Upper lobe of left lung (tissue), 6 donors: ENCODE results near the gene ARHGAP15. TPM values are rescaled to one million over a fixed set of nuclear protein-coding genes. Genes with fewer than 3 reads are reported as not detected.

Experiments used
- ATAC-seq, 2 donors: fragments of 200-7000 bp; cut with Tn5 transposase; one replicate each; pipeline ENCODE4 v1.9.1; 2022; ENCODE audit warnings: mild to moderate bottlenecking in 2 of 2, moderate library complexity in 2 of 2; ENCODE audit not compliant: low FRiP score in 2 of 2
- DNase-seq, 2 donors: peaks; one replicate each; pipeline ENCODE4 v3.0.0-alpha.2; 2019 to 2020
- H3K27ac ChIP-seq, 4 donors: fragments of 200-600 bp; sonication (generic); one replicate each; pipeline ENCODE4 v1.5.1; 2016 to 2019
- H3K27me3 ChIP-seq, 4 donors: fragments of 200-600 bp; sonication (generic); one replicate each; pipeline ENCODE4 v1.5.1; 2017 to 2019
- H3K36me3 ChIP-seq, 4 donors: fragments of 200-600 bp; sonication (generic); one replicate each; pipeline ENCODE4 v1.5.1; 2016 to 2019
- H3K4me1 ChIP-seq, 4 donors: fragments of 200-600 bp; sonication (generic); one replicate each; pipeline ENCODE4 v1.5.1; 2018 to 2019
- H3K4me3 ChIP-seq, 4 donors: fragments of 200-600 bp; sonication (generic); one replicate each; pipeline ENCODE4 v1.5.1; 2017 to 2019; ENCODE audit warnings: mild to moderate bottlenecking in 2 of 4, moderate library complexity in 1 of 4
- H3K9me3 ChIP-seq, 4 donors: fragments of 200-600 bp; sonication (generic); one replicate each; pipeline ENCODE4 v1.5.1; 2018 to 2019
- EP300 ChIP-seq, 4 donors: sonication (generic); formaldehyde crosslinking; IDR thresholded peaks; one replicate each; pipeline ENCODE4 v1.5.1; 2017; ENCODE audit warnings: antibody characterized with exemption in 4 of 4, control low read depth in 2 of 4
- POLR2A ChIP-seq, 4 donors: fragments of 450-650 bp; IDR thresholded peaks; one replicate each; pipeline ENCODE4 v1.5.1; 2016 to 2017; ENCODE audit warnings: antibody characterized with exemption in 4 of 4, mild to moderate bottlenecking in 2 of 4
- POLR2AphosphoS5 ChIP-seq, 2 donors: sonication (generic); formaldehyde crosslinking; IDR thresholded peaks; one replicate each; pipeline ENCODE4 v1.5.1; 2017; ENCODE audit warnings: antibody characterized with exemption in 2 of 2
- WGBS, 2 donors: methylation state at CpG; one replicate each; pipeline ENCODE4 v1.1.5; 2017 to 2018; 5-methylcytosine and 5-hydroxymethylcytosine counted together
- total RNA-seq, 6 donors: library from RNA; depleted of rRNA in 4 of 6; stranded (reverse); fragments of >200 nt in 4 of 6; gene quantifications; one replicate each; pipeline versions ENCODE4 v1.1.0 to v1.2.1, GENCODE V29; 2016 to 2021
- TF ChIP-seq, protein P1 (sequence below), 6 experiments: fragments of 450-650 bp in 4 of 6; fragments of 200-600 bp in 2 of 6; sonication (generic) in 2 of 6; IDR thresholded peaks; one replicate each; pipeline ENCODE4 v1.5.1; 2016 to 2019; ENCODE audit warnings: antibody characterized with exemption in 6 of 6
- donor health status: DM: no; HTN: no; CAD: no; lungs with moderate emphysema.
- donor health status: DM: no; HTN: yes; CAD: no; lungs with severe emphysema.

Gene ARHGAP15
- total RNA-seq, 6 donors from 2014 or later: 11.9 to 57.6 (median 17.5) TPM

DNA sequence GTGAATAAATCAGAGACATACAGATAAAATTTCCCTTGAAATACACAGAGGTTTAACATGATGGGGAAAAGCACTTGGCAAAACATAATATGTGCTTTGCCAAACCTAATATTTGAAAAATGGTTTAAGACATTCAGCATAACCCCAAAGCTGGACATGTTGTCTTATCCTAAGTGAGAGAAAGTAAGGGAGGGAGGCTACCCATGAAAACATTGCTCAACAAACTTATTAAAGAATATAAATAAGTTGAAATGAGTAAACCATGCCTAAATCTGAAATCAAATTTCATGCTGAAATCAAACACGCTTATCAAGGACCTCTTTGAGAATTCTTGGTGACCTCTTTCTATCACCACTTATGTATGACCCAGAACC lies 81.2 kb downstream of the ARHGAP15 start:
- H3K9me3 ChIP-seq: no peaks in the 10 kb centered on the region
- ATAC-seq (no peak), DNase-seq (no peak)
- no peaks in the 10 kb centered on the region for H3K36me3 ChIP-seq
- TF ChIP-seq, protein P1, sequence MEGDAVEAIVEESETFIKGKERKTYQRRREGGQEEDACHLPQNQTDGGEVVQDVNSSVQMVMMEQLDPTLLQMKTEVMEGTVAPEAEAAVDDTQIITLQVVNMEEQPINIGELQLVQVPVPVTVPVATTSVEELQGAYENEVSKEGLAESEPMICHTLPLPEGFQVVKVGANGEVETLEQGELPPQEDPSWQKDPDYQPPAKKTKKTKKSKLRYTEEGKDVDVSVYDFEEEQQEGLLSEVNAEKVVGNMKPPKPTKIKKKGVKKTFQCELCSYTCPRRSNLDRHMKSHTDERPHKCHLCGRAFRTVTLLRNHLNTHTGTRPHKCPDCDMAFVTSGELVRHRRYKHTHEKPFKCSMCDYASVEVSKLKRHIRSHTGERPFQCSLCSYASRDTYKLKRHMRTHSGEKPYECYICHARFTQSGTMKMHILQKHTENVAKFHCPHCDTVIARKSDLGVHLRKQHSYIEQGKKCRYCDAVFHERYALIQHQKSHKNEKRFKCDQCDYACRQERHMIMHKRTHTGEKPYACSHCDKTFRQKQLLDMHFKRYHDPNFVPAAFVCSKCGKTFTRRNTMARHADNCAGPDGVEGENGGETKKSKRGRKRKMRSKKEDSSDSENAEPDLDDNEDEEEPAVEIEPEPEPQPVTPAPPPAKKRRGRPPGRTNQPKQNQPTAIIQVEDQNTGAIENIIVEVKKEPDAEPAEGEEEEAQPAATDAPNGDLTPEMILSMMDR (IDR thresholded peaks at IDR 0.05): no peak
- TF ChIP-seq EP300 (IDR thresholded peaks at IDR 0.05): no peak
- TF ChIP-seq POLR2A (IDR thresholded peaks at IDR 0.05): no peak
- TF ChIP-seq POLR2AphosphoS5 (IDR thresholded peaks at IDR 0.05): no peak
- no peaks in the 10 kb centered on the region for H3K4me1 ChIP-seq
- no peaks in the 10 kb centered on the region for H3K27me3 ChIP-seq
- H3K4me3 ChIP-seq: no peak overlapping the region
- 91 to 94% methylated on average over 1 of the region's 1 CpG for WGBS, 2 donors
- H3K27ac ChIP-seq: no peak overlapping the region

DNA sequence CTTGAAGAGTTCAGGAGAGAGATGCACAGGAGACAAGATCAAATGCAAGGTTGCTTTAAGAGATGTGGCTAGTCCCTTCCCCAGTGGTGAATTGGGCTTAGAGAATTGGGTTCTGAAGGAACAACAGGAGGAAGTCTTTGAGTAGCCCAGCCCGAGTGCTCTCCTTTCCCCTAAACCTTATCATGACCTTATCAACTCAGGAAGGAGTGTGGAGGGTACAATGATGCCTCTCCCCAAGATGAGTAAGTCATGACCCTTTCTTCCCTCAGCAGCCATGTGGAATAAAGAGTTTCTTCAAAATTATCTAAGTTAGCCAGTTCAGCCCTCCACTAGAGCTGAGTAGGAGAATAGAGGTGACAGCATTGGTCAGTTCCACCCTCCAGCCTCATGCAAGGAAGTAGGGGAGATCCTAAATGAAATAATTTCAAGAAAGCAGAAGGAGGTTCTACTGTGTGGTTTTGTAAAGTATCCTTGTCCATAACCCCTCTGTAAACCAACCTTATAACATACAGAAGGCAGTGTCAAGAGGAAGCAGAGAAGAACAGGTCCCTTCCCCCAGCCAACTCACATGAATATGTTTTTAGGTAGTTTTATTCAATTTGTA lies 88.4 kb downstream of the ARHGAP15 start:
- Histone ChIP-seq H3K4me1 (no peaks in the 10 kb centered on the region), H3K36me3 (no peaks in the 10 kb centered on the region), H3K27me3 (no peaks in the 10 kb centered on the region), H3K9me3 (no peaks in the 10 kb centered on the region), H3K4me3 (no peak overlapping the region), H3K27ac (no peak overlapping the region)
- ATAC-seq: peak in 1 of 2 donors; percentile 51
- 40 to 72% methylated on average over 1 of the region's 1 CpG for WGBS, 2 donors
- no peak for DNase-seq
- TF ChIP-seq EP300 (IDR thresholded peaks at IDR 0.05) (no peak), POLR2A (IDR thresholded peaks at IDR 0.05) (no peak), POLR2AphosphoS5 (IDR thresholded peaks at IDR 0.05) (no peak)
- TF ChIP-seq, protein P1 (IDR thresholded peaks at IDR 0.05): no peak

DNA sequence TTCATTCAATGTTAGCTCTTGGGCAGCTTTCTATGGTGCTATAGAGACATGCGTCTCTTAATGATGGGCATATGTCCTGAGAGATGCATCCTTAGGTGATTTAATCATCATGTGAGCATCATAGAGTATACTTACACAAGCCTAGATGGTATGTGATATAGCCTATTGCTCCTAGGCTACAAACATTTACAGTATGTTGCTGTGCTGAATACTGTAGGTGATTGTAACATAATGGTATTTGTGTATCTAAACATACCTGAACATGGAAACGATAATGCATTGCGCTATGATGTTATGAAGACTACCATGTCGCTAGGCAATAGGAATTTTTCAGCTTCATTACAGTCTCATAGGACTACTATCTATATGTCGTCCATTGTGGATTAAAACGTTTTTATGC lies 89.4 kb downstream of the ARHGAP15 start:
- no peak overlapping the region for H3K4me3 ChIP-seq
- ATAC-seq (no peak), DNase-seq (no peak)
- no peaks in the 10 kb centered on the region for H3K36me3 ChIP-seq
- no peaks in the 10 kb centered on the region for H3K4me1 ChIP-seq
- no peaks in the 10 kb centered on the region for H3K27me3 ChIP-seq
- H3K27ac ChIP-seq: no peak overlapping the region
- H3K9me3 ChIP-seq: no peaks in the 10 kb centered on the region
- 94% methylated on average over 6 of the region's 6 CpGs for WGBS, 2 donors
- TF ChIP-seq, protein P1 (IDR thresholded peaks at IDR 0.05): no peak
- no peak for TF ChIP-seq POLR2AphosphoS5 (IDR thresholded peaks at IDR 0.05)
- TF ChIP-seq POLR2A (IDR thresholded peaks at IDR 0.05): no peak
- TF ChIP-seq EP300 (IDR thresholded peaks at IDR 0.05): no peak

- Histone ChIP-seq H3K27ac (no peak overlapping the region), H3K36me3 (no peaks in the 10 kb centered on the region), H3K9me3 (no peaks in the 10 kb centered on the region), H3K4me1 (no peaks in the 10 kb centered on the region), H3K4me3 (no peak overlapping the region), H3K27me3 (no peaks in the 10 kb centered on the region)
- no peak for TF ChIP-seq EP300 (IDR thresholded peaks at IDR 0.05)
- no peak for TF ChIP-seq POLR2A (IDR thresholded peaks at IDR 0.05)
- TF ChIP-seq POLR2AphosphoS5 (IDR thresholded peaks at IDR 0.05): no peak
- TF ChIP-seq, protein P1 (IDR thresholded peaks at IDR 0.05): no peak
- no peak for ATAC-seq
- DNase-seq: no peak
- WGBS, 2 donors: 76 to 81% methylated on average over 3 of the region's 3 CpGs
Measured at GRCh38 chr2:143219266-143219665, 90.0 kb downstream of the ARHGAP15 start.

GRCh38 chr2:143223556-143223955 lies 94.3 kb downstream of the ARHGAP15 start:
- H3K36me3 ChIP-seq: no peaks in the 10 kb centered on the region
- H3K4me1 ChIP-seq: no peaks in the 10 kb centered on the region
- no peak overlapping the region for H3K27ac ChIP-seq
- no peak for ATAC-seq
- H3K4me3 ChIP-seq: no peak overlapping the region
- 75 to 80% methylated on average over 1 of the region's 1 CpG for WGBS, 2 donors
- H3K9me3 ChIP-seq: no peaks in the 10 kb centered on the region
- no peaks in the 10 kb centered on the region for H3K27me3 ChIP-seq
- TF ChIP-seq, protein P1 (IDR thresholded peaks at IDR 0.05): no peak
- TF ChIP-seq POLR2AphosphoS5 (IDR thresholded peaks at IDR 0.05) (no peak), EP300 (IDR thresholded peaks at IDR 0.05) (no peak), POLR2A (IDR thresholded peaks at IDR 0.05) (no peak)
- DNase-seq: no peak
